Midbrain (tissue), 1 donor: ENCODE data around the gene FN1.

Experiments
- DNase-seq: peaks from one replicate; lab custom pipeline; 2025; lab: John Stamatoyannopoulos, UW

FN1 gene

DNA sequence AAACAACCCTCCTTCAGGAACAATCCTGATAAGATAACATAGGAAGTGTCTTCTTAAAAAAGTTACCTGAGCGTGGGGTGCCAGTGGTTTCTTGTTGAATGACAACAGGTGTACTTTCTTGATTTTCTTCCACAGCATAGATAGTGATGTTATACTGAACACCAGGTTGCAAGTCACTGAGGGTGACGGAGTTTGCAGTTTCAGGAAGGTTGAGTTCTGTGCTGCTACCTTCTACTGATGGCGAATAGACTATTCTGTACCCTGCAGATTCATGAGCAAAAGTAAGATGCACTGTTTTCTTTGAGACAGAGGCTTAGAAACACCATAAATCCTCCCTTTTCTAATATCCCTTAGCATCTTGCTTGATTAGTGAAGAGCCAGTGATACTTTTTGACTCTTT lies 28.8 kb downstream of the FN1 start:
- no peak for DNase-seq

DNA sequence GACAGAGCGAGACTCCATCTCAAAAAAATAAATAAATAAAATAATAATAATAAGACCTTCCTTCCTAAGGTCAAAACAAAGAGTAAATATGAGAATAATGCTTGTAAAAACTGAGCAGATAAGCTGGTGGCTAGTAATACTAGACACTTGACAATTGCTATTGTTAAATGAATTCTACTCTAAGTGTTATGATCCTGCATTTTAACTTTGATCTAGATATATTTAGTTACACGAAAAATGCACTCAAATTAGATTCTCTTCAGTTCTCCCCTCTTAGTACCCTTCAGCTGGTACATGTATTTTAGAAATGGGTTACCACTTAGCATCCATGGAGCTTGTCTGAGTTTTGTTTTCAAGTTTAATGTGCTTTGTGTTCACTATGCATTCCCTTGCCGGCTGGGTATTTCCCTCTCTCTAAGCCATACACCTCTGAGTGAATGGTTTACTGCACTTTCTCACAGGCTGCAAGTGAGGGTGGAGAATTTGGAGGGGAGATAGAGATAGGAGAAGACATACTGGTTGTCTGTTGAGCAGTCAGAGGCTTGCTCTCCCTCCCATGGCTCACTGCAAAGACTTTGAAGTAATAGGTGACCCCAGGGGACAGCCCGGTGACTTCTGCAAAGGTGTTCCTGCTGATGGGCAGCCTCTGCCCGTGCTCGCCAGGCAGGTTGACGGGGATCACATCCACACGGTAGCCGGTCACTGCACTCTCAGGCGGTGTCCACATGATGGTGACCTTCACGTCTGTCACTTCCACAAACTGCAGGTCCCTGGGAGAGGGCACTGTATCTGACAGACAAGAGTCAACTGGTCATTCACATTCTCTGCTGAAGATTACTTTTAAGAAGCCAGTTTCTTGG lies 29.9 kb downstream of the FN1 start:
- no peak for DNase-seq

DNA sequence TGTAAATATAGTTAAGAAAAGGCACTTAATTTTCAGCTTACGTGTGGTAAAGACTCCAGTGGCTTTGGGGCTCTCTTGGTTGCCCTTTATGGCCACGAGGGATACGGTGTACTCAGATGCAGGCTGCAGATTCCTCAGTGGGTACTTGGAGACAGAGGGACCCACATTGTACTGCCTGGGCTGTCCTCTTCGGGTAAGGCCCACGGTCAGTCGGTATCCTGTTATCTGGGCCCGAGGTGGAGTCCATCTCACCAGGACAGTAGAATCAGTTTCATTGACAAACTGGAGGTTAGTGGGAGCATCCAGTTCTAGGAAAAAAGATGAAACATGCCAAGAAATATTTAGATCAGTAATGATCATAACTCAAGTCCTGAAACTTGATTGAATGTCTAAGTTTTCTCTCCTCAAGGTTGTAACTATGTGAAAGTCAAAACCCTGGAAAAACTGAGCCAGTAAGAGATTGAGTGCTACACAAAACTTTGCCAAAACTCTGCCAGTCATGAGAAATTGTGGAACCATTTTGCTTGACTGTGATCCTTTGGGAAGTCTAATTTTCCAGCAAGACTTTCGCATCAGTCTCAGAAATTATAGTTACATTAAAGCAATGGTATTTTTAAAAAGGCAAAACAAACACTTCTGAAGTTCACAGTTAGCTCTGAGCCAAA lies 31.4 kb downstream of the FN1 start:
- no peak for DNase-seq

DNA sequence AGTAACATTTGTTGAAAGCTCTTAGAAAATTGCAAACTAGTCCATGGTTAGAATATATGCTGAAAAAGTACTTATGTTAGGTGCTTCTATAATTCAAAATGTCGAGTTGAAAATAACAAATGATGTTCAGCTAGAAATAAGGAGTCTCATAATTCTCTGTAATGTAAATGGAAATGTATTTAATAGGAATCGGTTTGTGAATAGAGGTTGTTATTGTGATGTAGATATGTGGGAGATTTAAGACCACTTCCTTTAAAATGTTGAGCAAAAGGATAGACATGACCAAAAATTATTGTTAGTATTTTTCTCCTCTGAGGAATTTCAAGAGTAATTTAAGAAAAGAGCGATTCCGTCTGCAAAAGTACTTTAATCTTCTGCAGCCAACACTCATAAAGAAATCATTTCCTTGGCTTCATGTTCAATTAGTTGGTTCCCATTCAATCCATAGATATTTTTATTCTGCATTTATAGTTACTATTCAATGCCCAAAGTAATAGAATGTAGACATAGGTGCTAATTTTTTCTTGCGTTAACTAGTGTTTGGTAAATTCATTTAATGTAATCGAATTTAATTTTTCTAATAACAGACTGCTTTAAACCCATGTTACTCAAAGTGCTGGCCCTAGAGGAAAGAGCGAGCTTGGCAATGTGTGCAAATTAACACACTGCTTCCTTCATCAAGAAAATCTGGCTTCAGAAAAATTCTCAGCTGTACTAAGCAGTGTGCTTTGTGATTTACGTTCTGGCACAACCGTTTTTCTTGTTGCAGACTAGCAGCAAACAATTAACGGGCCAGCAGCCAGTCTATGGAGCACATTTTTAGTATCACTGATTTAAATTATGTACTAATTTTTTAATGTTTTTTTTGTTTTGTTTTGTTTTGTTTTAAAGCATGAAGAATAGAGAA lies 32.2 kb downstream of the FN1 start:
- no peak for DNase-seq

DNA sequence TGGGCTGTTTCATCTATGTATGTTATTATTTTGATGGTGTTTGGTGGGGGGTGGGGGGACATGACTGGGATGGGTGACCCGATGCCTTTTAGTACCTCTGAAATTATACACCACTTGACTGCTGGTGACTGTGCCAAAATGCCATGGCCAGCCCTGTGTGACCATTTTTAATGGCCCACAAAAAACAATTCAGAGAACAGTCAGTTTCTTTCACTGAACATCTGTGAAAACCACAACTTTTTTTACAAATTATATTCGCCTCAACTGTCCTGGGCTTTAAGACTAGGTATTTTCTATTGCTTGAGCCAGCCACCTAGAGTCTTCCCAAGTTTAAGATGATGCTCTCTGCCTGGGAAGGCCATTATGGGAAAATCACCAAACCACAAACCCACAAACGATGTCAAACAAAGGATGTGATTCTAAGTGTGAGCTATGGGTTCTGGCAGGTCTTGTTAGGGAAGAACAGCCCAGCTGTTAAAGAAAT lies 33.9 kb downstream of the FN1 start:
- DNase-seq, result no peak

DNA sequence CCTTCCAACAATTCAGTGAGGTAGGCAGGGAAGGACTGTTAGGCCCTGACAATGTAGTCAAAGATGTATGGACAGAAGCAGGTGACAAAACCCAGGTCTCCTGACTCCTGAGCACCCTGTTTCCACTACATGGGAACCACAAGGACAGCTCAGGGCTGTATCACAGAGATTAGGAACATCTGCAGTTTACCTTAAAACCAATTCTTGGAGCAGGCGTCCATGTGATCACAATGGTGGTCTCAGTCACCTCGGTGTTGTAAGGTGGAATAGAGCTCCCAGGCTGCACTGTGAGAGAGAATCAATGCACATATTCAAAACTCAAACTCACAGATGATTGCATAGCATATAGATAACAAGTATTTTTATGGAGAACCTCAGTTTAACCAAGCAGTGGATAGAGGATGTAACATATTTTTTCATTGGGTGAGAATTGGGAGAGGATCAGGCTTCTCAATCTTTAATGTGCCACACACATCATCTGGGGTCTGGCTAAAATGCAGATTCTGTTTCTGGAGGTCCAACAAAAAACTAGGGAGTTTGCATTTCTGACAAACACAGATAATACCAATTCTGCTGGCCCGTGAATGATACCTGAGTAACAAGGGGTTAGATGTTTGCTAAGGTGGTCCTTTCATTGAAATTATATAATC lies 36.7 kb downstream of the FN1 start:
- no peak for DNase-seq

DNA sequence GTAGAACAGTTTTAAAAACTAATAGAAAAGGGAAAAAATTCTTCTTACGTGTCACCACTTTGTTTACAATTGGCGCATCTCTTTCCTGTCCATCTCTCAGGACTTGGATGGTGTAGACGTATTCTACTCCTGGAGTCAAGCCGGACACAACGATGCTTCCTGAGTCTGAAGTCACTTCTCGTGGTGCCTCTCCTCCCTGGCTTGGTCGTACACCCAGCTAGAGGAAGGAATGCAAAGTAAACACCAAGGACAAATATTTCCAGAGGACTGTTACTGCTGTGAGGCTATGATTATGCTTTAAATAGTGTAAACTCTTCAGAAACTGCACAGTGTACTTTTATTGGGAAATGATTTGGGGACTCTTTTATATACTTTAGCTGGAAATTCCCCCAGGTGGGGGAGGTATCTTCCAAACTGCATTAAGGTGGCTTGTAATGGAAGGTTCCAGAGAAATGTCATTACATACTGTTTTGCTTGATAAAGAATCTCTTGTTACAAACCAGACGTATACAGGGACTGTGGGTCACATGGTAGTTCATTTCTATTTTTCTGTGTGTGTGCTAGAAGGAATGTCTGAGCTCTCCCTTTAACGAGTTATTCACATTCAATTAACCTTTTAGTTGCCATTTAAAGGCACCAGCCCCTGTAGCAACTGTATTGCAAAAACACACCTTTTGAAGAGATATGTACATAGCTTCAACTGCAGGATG lies 38.1 kb downstream of the FN1 start:
- no peak for DNase-seq

DNA sequence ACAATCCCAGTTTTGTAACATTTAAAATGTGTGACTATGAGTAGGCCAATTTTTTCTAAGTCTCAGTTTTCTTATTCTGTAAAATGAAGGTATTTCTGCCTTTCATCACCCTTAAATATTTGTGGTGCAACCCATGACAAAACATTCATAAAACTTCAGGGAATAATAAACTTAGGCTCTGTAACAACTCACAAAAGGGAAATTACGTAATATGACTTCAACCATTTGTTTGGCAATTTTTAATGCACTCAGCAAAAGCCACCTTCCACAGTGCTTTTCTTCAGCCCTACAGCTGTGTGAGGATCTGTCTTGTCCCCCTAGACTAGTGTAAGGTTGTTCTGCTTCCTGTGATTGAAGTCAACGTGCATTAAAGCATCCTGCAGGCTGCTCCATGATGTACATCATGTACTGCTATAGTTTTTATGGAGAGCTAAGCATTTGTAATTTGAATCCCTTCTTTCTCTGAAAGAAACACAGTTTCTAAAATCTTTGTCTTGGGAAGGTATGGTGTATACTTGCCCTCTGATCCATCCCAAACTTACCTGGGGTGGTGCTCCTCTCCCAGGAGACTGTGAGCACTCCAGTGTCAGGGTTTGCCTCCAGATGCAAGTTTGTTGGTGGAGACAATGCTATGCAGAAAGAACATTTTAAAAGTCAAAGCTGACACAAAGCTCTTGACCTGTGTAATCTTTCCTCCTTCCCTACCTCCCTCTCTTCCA lies 39.1 kb downstream of the FN1 start:
- no peak for DNase-seq

DNA sequence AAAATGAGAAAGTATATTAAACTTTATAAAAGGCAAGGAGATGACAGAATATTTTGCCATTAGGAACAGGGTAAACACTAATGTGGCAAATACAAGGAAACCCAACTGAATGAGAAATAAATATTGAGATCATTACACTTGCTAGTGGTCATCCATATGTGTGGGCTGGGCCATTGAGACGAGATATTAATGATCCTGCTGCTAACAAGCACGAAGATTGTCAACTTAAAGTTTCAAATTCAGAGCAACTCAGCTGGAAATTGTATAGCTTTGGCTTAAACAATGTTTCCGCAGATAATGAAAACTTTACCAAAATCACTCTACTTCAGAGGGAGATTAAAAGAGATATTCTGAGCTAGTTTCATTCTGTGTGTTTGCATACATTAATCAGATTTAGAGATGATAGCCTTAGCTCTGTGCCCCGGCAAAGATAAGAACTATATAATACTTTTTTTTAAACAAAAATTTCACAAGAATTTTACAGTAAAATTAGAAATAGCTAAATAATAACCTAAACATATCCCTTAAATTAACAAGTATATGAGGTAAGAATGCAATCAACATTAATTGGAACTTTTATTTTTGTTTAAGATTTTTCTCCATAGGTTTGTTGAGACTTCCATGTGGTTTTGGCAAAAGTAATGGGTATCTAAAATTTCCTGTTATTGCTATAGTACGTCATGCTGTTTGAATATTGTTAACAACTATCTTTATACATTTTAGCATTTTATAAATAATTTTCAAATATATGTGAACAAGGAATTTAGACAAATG lies 40.0 kb downstream of the FN1 start:
- no peak for DNase-seq

DNA sequence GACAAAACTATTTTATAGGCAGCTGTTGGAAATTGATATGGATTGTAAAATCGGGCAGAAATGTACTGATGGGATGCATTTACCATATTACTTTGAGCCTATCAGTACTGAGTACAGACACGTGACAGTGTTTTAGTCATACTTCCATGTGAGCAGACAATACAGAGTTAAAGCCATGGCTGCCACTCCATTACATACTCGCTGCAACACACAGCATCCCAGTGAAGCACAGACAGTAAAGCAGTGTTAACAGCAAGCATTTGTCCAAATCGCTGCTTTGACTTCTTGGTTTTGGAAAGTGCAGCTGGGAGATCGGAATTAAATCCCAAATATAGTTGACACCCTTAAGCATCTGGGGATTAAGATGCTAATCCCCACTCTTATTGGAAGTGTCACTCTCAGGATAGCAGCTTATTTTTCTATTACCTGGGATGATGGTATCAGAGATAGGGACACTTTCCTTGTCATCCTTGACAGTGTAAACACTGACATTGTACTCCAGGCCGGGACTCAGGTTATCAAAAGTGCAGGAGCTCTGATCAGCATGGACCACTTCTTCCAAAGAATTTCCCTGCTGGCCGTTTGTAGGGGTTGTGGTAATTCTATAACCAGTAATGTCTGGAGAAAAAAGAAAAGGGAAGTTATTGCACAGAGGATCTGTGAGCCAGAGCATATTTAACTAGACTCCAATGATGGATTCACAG lies 41.6 kb downstream of the FN1 start:
- DNase-seq, result no peak

DNA sequence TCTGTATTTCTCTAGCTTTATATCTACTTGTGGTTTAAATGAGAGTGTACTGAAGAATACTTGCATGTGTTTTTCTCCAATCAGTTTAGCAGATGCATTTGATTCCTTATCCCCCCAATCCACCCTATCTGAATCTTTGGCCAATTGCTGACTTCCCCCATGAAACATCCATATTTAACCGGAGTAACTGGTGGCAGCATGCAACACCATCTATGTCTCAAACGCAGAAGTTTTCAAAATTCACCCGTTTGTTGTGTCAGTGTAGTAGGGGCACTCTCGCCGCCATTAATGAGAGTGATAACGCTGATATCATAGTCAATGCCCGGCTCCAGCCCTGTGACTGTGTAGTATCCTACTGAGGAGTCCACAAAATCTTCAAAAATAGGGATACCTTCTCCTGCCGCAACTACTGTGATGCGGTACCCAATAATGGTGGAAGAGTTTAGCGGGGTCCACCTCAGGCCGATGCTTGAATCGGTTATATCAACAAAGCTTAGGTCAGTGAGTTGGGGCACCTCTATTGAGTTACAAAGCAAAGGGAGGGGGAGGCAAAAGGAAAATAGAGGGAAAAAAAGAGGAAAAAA lies 43.1 kb downstream of the FN1 start:
- no peak for DNase-seq

DNA sequence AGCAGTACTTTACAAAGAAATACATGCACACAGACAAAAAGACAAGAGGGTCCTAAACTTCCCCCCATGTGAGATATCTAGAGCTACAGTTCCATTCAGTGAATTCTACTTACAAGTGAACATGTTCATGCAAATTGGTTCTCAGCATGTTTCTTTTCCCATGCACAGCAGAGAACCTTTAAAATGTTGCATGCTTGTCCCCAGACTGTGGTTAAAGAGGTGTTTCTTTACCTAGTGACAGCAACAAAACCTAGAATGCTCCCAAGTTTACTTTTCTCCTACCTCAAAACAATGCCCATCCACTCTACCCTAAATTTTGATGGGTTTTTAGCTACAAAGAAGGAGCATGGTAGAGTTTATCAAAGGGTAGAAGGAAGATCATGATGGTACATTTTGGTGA lies 43.7 kb downstream of the FN1 start:
- no peak for DNase-seq

DNA sequence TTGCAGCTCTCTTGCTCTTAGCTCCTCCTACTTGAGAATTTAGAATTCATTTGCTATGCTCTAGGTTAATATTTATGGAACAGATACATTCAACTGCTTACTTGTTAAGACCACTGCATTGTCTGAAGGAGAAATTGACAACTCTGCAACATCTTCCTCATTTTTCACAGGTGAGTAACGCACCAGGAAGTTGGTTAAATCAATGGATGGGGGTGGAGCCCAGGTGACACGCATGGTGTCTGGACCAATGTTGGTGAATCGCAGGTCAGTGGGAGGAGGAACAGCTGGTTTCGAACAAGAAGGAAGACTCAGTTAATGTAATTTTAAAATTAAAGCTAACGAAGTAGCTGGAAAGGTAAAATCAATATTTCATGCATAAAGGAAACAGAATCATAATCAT lies 44.3 kb downstream of the FN1 start:
- no peak for DNase-seq

DNA sequence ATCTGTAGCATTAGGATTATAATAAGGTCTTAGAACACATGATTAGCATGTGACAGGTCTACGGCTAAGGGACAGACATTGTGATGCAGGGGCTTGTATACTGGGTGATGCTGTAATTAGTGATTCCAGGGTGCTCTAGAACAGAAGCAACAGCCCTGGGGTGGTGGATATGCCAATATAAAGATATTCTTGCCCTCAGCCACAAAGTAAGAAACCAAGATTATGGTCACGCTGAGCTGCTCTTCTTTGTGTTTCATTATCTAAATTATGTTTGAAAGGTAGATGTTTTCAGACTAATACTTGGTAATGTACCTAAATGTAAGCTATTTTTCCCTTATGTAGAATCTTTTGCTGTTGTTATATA lies 45.3 kb downstream of the FN1 start:
- no peak for DNase-seq

DNA sequence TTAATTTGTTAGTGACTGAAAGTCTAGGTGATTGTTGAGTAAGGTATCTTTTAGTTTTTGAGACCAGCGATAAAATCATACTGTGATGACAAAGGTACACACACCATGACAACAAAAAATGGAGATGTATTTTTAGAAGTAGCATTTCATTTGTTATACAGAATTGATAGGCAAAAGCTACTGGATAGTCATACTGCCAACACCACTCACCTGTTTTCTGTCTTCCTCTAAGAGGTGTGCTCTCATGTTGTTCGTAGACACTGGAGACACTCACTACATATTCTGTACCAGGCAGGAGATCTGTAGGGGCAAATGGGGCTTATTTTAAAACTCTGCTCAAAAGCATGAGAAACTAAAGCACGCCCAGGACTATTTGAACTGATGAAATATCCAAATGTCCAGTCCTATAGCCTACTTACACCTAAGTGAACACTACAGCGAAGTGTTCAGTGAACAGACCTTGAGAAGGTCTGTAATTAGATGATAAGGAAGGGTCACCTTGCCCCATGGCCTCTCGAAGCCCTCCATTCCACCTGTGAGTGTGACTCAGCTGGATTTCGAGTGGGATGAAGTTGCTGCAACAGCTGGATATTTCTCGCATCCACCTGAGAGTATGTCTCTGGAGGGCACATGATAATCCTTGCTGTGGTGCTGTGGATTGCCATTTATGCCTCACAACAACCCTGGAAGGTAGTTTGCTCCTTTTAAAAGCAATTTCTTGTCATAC lies 47.7 kb downstream of the FN1 start:
- no peak for DNase-seq

DNA sequence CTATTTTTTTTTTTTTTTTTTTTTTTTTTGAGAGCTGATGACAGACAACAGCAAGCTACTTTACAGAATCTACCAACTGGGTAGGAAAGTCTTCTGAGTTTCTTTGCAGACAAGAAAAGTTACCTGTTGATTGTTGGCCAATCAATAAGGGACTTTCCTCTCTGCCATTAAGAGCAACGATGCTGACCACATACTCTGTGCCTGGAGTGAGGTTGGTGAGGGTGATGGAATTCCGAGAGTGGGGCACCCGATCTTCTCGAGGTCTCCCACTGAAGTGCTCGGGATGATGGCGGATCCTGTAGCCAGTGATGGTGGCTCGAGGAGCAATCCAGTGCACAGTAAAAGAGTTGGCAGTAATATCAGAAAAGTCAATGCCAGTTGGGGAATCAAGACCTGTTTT lies 49.3 kb downstream of the FN1 start:
- no peak for DNase-seq

DNA sequence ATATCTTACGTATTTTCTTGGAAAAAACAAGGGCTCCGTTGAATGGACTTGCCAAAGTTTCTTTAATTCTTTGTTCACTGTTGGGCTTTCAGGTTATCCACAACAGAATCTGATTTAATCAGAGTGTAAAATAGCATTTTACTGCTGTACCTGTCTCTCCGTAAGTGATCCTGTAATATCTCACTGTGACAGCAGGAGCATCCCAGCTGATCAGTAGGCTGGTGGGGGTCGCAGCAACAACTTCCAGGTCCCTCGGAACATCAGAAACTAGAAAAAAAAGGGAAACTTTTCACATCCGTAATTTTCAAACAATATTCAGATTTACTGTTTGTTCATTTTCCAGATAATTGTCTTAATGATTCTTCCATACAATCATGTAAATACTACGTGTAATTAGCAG lies 51.2 kb downstream of the FN1 start:
- no peak for DNase-seq

DNA sequence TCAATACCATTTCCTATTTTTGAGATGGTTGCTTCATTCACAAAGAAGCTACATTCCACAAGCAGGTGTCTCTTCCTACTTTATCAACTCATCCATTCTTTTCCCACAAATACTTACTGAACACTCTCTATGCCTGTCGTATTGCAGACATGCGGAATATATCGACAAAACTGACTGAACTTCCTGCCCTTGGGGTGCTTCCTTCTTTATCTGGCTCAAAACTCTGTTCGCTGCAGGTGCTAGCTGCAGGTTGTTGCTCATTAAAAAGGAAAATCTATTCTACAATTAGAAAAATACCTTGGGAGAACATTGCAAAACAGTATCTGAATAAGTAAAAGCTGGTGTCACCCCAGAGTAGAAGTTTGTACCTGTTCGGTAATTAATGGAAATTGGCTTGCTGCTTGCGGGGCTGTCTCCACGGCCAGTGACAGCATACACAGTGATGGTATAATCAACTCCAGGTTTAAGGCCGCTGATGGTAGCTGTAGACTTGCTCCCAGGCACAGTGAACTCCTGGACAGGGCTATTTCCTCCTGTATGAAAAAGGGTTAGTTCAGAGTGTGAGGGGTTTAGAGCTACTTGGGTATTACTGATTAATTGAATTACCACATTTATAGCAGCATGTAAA lies 52.1 kb downstream of the FN1 start:
- DNase-seq, result no peak
